CD14-positive monocyte (primary cell): ENCODE data around the gene PPT2. TPM values are rescaled to one million over a fixed set of nuclear protein-coding genes. Genes with fewer than 3 reads are reported as not detected.

Experiments used
- DNase-seq, 3 donors: peaks; one replicate each; pipeline ENCODE4 v3.0.0-alpha.2; 2011 to 2022
- H2AFZ ChIP-seq: 2 replicates; pipeline ENCODE4 v1.6.0; 2012; ENCODE audit warnings: mild to moderate bottlenecking, low read depth, low read length, inconsistent platforms; ENCODE audit not compliant: insufficient read depth, poor library complexity, severe bottlenecking
- H3K27ac ChIP-seq, 2 donors: 1 replicate in 1 of 2; 2 replicates in 1 of 2; pipeline ENCODE4 v1.5.1; 2012 to 2013; ENCODE audit warnings: low read length in 2 of 2, control low read depth in 1 of 2, inconsistent platforms in 1 of 2, low read depth in 1 of 2, mild to moderate bottlenecking in 1 of 2
- H3K27me3 ChIP-seq, 2 donors: one replicate each; pipeline versions ENCODE4 v1.6.0 to v1.6.1; 2011 to 2013; ENCODE audit warnings: low read length in 2 of 2; ENCODE audit not compliant: control insufficient read depth in 2 of 2, insufficient read depth in 2 of 2
- H3K36me3 ChIP-seq, 2 donors: replicated peaks in 1 of 2; 1 replicate in 1 of 2; 2 replicates in 1 of 2; pipeline versions ENCODE4 v1.5.1 to v1.6.1; 2012 to 2013; ENCODE audit warnings: low read length in 2 of 2, control low read depth in 1 of 2, inconsistent platforms in 1 of 2, mild to moderate bottlenecking in 1 of 2; ENCODE audit not compliant: insufficient read depth in 2 of 2, control insufficient read depth in 1 of 2
- H3K4me1 ChIP-seq, 2 donors: 1 replicate in 1 of 2; 2 replicates in 1 of 2; pipeline versions ENCODE4 v1.5.1 to v1.6.1; 2012 to 2013; ENCODE audit warnings: low read length in 2 of 2, control low read depth in 1 of 2, inconsistent platforms in 1 of 2, mild to moderate bottlenecking in 1 of 2, moderate library complexity in 1 of 2; ENCODE audit not compliant: insufficient read depth in 2 of 2, control insufficient read depth in 1 of 2
- H3K4me2 ChIP-seq: replicated peaks from 2 replicates; pipeline ENCODE3; 2012; ENCODE audit warnings: low read length, moderate library complexity, mild to moderate bottlenecking; ENCODE audit not compliant: poor library complexity, severe bottlenecking; ENCODE audit errors: extremely low read depth
- H3K4me3 ChIP-seq, 3 experiments: fragments of 200-600 bp in 1 of 3; sonication (generic) in 1 of 3; replicated peaks in 1 of 3; 1 replicate in 2 of 3; 2 replicates in 1 of 3; pipeline ENCODE4 v1.5.1; 2011 to 2013; ENCODE audit warnings: low read length in 3 of 3, mild to moderate bottlenecking in 3 of 3, control low read depth in 2 of 3, low read depth in 2 of 3, inconsistent platforms in 1 of 3, moderate library complexity in 1 of 3
- H3K79me2 ChIP-seq: 2 replicates; pipeline ENCODE4 v1.6.0; 2012; ENCODE audit warnings: mild to moderate bottlenecking, control low read depth, inconsistent platforms, low read length, moderate library complexity; ENCODE audit not compliant: insufficient read depth
- H3K9ac ChIP-seq: 2 replicates; pipeline ENCODE4 v1.6.0; 2017; ENCODE audit warnings: low read length, mild to moderate bottlenecking; ENCODE audit not compliant: insufficient read depth, poor library complexity, severe bottlenecking
- H3K9me3 ChIP-seq, 2 donors: replicated peaks in 1 of 2; 1 replicate in 1 of 2; 2 replicates in 1 of 2; pipeline versions ENCODE4 v1.5.1 to v1.6.1; 2012 to 2013; ENCODE audit warnings: low read length in 2 of 2, control low read depth in 1 of 2; ENCODE audit not compliant: control insufficient read depth in 1 of 2, insufficient read depth in 1 of 2
- H4K20me1 ChIP-seq: 2 replicates; pipeline ENCODE4 v1.6.0; 2012; ENCODE audit warnings: mild to moderate bottlenecking, low read length, control low read depth, moderate library complexity; ENCODE audit not compliant: insufficient read depth
- H3K27ac Mint-ChIP-seq, 7 donors: one replicate each; pipeline ENCODE4 v1.8.0; 2020; ENCODE audit warnings: mild to moderate bottlenecking in 7 of 7, mixed read lengths in 7 of 7, moderate library complexity in 6 of 7, inconsistent platforms in 2 of 7
- H3K27me3 Mint-ChIP-seq, 3 donors: one replicate each; pipeline ENCODE4 v1.8.0; 2021 to 2022; ENCODE audit warnings: low read depth in 3 of 3, mild to moderate bottlenecking in 3 of 3, mixed read lengths in 3 of 3, moderate library complexity in 3 of 3, inconsistent platforms in 1 of 3
- H3K36me3 Mint-ChIP-seq, 2 donors: one replicate each; pipeline ENCODE4 v1.8.0; 2020; ENCODE audit warnings: mixed read lengths in 2 of 2, inconsistent platforms in 1 of 2, mild to moderate bottlenecking in 1 of 2
- H3K4me1 Mint-ChIP-seq: one replicate; pipeline ENCODE4 v1.8.0; 2020; ENCODE audit warnings: mild to moderate bottlenecking, mixed read lengths
- H3K4me3 Mint-ChIP-seq, 2 donors: one replicate each; pipeline ENCODE4 v1.8.0; 2020; ENCODE audit warnings: mild to moderate bottlenecking in 2 of 2, mixed read lengths in 2 of 2, moderate library complexity in 1 of 2
- H3K9me3 Mint-ChIP-seq, 7 donors: one replicate each; pipeline ENCODE4 v1.8.0; 2020 to 2022; ENCODE audit warnings: mixed read lengths in 7 of 7, mild to moderate bottlenecking in 6 of 7, moderate library complexity in 6 of 7, inconsistent platforms in 2 of 7
- WGBS: methylation state at CpG from one replicate; pipeline ENCODE4 v1.1.5; 2013; ENCODE audit warnings: missing lambda C conversion rate; ENCODE audit not compliant: insufficient coverage; 5-methylcytosine and 5-hydroxymethylcytosine counted together
- intact Hi-C, 2 donors: fragments of 100-400 bp; cut with micrococcal nuclease; formaldehyde crosslinking; loops; one replicate each; pipeline versions ENCODE4 v1.15.0 to v1.15.1; 2023
- polyA plus RNA-seq, 3 donors: library from polyadenylated mRNA; depleted of rRNA in 1 of 3; unstranded in 2 of 3; stranded (reverse) in 1 of 3; fragments of 300-500 nt in 2 of 3; fragments of >200 nt in 1 of 3; fragmentation: Illumina TruSeq in 2 of 3; gene quantifications; 1 replicate in 2 of 3; 2 replicates in 1 of 3; pipeline ENCODE4 v1.2.3, GENCODE V29; 2012 to 2021
- TF ChIP-seq, protein P1 (sequence below): fragments of 200-600 bp; IDR thresholded peaks from one replicate; pipeline ENCODE4 v1.8.0; 2022; ENCODE audit warnings: antibody characterized with exemption, mild to moderate bottlenecking

Gene PPT2
- polyA plus RNA-seq, 3 donors = 1.4 to 4.0 (median 1.8) TPM

DNA sequence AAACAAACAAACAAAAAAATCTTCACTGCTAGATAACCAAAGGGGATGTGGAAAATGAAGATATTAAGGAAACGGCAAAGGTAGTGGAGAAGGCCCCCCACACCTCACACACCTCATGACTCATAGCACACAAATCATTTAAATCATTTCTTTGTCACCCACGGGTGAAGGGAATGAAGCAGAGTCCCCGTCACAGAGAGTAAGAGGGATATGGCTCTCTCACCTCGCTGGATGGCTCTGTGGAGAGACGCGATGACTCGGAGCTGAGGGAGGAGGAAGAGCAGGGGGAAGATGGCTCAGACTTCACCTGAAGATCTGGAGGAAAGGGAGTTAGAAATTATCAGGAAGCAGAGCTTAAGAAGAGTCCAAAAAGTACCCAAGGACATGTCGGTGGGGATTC lies 27.1 kb upstream of the PPT2 start:
- Mint-ChIP-seq H3K4me3 (peak overlapping the region; percentile 96 to 97), H3K4me1 (peaks cover 42% of the 10 kb centered on the region), H3K27me3 (no peaks in the 10 kb centered on the region), H3K27ac (peak overlapping the region; percentile 43 to 98 (median 96)), H3K9me3 (peaks cover 0 to 2% (median 0%) of the 10 kb centered on the region in 7 donors), H3K36me3 (peaks cover 33 to 45% of the 10 kb centered on the region in 2 donors)
- H2AFZ ChIP-seq = no peak overlapping the region
- intact Hi-C loops = no loop called here
- no peak for DNase-seq
- peak overlapping the region; percentile 89 to 100 (median 94) for H3K4me3 ChIP-seq
- peaks cover 31 to 47% of the 10 kb centered on the region in 2 donors for H3K36me3 ChIP-seq
- no peaks in the 10 kb centered on the region for H3K9me3 ChIP-seq
- H3K27ac ChIP-seq = peak overlapping the region in 1 of 2 donors; percentile 98
- peak overlapping the region; percentile 94 for H3K9ac ChIP-seq
- H4K20me1 ChIP-seq = peaks cover 19% of the 10 kb centered on the region
- H3K4me2 ChIP-seq = peak overlapping the region; percentile 88
- TF ChIP-seq, protein P1, sequence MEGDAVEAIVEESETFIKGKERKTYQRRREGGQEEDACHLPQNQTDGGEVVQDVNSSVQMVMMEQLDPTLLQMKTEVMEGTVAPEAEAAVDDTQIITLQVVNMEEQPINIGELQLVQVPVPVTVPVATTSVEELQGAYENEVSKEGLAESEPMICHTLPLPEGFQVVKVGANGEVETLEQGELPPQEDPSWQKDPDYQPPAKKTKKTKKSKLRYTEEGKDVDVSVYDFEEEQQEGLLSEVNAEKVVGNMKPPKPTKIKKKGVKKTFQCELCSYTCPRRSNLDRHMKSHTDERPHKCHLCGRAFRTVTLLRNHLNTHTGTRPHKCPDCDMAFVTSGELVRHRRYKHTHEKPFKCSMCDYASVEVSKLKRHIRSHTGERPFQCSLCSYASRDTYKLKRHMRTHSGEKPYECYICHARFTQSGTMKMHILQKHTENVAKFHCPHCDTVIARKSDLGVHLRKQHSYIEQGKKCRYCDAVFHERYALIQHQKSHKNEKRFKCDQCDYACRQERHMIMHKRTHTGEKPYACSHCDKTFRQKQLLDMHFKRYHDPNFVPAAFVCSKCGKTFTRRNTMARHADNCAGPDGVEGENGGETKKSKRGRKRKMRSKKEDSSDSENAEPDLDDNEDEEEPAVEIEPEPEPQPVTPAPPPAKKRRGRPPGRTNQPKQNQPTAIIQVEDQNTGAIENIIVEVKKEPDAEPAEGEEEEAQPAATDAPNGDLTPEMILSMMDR = no peak
- H3K4me1 ChIP-seq = peaks cover 36 to 50% of the 10 kb centered on the region in 2 donors
- H3K27me3 ChIP-seq = no peaks in the 10 kb centered on the region
- peaks cover 51% of the 10 kb centered on the region for H3K79me2 ChIP-seq
- WGBS = 60% methylated on average over 7 of the region's 8 CpGs

DNA sequence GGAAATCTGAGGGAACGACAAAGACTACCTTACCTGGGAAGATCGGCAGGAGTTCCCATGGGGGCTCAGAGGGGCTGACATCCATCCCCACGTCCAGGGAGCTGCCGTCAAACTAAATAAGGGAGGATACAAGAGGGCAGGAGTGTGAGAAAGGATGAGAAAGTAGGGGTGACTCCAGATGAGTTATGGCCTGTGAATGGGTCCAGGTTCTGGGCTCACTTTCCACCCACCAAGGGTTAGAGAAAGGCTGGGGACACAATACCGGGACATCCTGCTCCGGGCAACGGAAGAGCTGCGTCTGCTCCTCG lies 26.6 kb upstream of the PPT2 start:
- H3K27me3 ChIP-seq = no peaks in the 10 kb centered on the region
- H3K4me1 ChIP-seq = peaks cover 36 to 50% of the 10 kb centered on the region in 2 donors
- Mint-ChIP-seq H3K9me3 (peaks cover 0 to 2% (median 0%) of the 10 kb centered on the region in 7 donors), H3K36me3 (peaks cover 29 to 40% of the 10 kb centered on the region in 2 donors), H3K27me3 (no peaks in the 10 kb centered on the region), H3K4me1 (peaks cover 42% of the 10 kb centered on the region), H3K27ac (peak overlapping the region; percentile 96 to 98 (median 97)), H3K4me3 (peak overlapping the region; percentile 96 to 97)
- peak overlapping the region; percentile 57 to 98 for H3K27ac ChIP-seq
- H3K9me3 ChIP-seq = no peaks in the 10 kb centered on the region
- no peak for DNase-seq
- WGBS = 25% methylated on average over 2 of the region's 9 CpGs
- peak overlapping the region; percentile 90 for H2AFZ ChIP-seq
- H3K4me3 ChIP-seq = peak overlapping the region; percentile 89 to 100 (median 94)
- H3K4me2 ChIP-seq = peak overlapping the region; percentile 88
- TF ChIP-seq, protein P1 = no peak
- H3K79me2 ChIP-seq = peaks cover 51% of the 10 kb centered on the region
- peaks cover 15% of the 10 kb centered on the region for H4K20me1 ChIP-seq
- peaks cover 27 to 42% of the 10 kb centered on the region in 2 donors for H3K36me3 ChIP-seq
- intact Hi-C loops = no loop called here
- peak overlapping the region; percentile 94 for H3K9ac ChIP-seq
